T-helper 22 cell (primary cell): ENCODE data around the gene ADSS1.
"Not testable (repeated sequence)": the region's sequence is repeated elsewhere in the genome, so short reads cannot be mapped to it uniquely, and the experiment has no call there.

Source experiments
- DNase-seq: peaks from one replicate; pipeline ENCODE4 v3.0.0-alpha.2; 2020; ENCODE audit warnings: low read depth

The ADSS1 gene

DNA sequence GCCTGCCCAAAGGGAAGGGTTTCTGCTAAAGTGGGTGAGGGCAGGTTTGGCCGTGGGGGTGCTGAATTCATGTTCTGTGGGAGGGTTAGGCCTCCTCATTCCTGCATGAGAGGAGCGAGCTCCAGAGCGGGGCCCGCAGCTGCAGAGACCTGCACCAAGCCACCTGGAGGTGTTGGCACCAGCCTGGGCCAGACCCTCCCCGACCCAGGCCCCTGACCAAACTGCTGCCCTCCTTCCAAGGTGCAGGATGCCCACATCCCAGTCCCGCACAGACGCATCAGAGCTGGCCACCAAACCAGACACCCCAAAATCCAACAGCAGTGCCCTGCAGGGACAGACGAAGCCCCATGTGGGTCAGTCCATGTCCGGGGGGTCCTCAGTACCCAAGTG is 10.6 kb downstream of the ADSS1 start:
- no peak for DNase-seq

GRCh38 chr14:104734991-104735779 is 11.2 kb downstream of the ADSS1 start:
- no peak for DNase-seq

- DNase-seq, result no peak
Measured at GRCh38 chr14:104735830-104736642, 12.0 kb downstream of the ADSS1 start.

GRCh38 chr14:104738375-104739019 is 14.5 kb downstream of the ADSS1 start:
- no peak for DNase-seq

DNA sequence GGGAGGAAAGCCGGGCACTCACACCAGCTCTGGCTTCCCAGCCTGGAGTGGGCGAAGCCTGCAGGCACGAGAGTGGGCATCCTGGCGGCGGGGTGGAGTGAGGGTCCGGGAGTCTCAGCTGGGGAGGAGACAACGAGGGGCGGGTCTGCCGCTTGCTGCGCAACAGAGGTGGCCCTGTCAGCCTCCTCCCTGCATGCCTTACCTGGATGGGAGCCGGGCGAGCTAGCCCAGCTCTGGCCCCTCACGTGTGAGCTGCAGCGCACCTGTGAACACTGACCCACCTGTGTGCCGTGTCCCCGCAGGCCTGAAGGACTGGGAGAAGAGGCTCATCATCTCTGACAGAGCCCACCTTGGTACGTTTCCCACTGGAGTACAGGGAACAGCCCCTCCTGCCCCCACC is 15.0 kb downstream of the ADSS1 start:
- DNase-seq, result no peak

- no peak for DNase-seq
Measured at GRCh38 chr14:104739546-104740516, 15.8 kb downstream of the ADSS1 start.

GRCh38 chr14:104741108-104741802 is 17.2 kb downstream of the ADSS1 start:
- no peak for DNase-seq

- DNase-seq, result no peak
Measured at GRCh38 chr14:104741803-104742251, 17.8 kb downstream of the ADSS1 start.

DNA sequence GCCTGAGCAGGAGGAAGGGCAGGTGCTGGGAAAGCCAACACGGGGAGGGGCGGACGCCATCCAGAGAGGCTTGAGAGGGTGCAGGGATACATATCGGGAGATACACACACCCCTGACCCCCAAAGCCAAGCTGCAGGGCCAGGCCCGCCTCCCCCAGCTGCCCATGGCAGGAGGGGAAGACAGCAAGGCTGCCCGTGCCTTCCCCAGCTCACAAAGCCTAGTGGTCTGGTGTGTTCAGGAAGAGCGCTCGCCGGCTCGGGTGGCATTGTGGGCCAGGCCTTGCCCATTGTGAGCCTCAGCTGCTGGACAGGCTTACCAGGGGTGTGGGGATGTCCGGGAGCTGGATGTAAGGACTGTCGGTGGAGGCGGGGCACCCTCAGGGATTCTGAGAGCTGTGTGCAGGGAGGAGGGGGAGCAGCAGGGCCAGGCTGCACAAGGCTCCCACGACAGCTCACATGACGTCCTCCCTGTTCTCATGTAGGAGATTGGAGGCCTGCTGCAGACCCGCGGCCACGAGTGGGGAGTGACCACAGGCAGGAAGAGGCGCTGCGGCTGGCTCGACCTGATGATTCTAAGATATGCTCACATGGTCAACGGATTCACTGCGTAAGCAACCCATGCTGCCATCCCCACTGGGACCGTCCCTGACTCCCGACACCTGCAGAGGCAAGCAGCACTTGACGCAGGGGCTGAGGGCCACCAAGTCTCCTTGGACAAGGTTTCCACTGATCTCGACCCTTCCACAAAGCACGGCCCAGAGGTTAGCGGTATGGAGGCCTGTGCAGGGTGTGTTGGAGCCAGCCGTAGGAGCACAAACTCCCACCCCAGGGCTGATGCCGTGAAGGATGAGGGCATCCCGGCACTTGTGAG is 18.8 kb downstream of the ADSS1 start:
- DNase-seq, result no peak

- DNase-seq, result no peak
Measured at GRCh38 chr14:104743461-104744380, 19.7 kb downstream of the ADSS1 start.

- no peak for DNase-seq
Measured at GRCh38 chr14:104744484-104744883, 20.5 kb downstream of the ADSS1 start.

DNA sequence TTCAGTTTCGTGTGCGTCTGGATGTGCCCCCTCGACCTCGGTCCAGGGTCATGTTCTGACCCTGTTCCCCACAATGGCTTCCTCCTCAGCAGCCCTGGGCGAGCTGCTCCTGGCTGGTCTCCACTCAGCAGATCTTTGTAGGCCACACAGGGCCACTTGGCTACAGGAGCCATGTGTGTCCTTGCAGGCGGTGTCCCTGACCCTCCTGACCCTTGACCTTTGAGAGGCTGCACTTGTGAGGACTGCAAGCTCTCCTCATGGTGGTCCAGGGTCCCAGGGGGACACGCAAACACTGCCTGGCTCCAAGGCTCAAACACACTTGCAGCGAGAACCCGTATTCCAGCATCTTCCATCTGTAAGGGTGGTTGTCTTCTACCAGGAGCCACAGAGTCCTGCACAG is 21.4 kb downstream of the ADSS1 start:
- no peak for DNase-seq

DNA sequence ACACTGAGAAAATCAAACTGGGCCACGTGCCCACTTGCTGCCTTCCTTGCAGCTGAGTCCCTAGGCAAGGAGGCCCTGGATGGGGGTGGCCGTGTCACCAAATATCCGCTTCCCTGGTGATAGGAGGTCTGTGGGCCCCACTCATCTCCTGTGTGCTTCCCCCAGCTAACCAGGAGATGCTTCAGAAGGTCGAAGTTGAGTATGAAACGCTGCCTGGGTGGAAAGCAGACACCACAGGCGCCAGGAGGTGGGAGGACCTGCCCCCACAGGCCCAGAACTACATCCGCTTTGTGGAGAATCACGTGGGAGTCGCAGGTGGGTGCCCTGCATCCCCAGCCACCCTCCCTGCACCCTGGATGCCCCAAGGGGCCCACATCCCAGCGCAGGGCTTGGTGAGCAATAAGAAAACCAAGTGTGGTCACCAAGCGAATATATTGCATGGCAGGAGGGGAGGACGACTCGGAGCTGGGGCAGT is 22.1 kb downstream of the ADSS1 start:
- no peak for DNase-seq

DNA sequence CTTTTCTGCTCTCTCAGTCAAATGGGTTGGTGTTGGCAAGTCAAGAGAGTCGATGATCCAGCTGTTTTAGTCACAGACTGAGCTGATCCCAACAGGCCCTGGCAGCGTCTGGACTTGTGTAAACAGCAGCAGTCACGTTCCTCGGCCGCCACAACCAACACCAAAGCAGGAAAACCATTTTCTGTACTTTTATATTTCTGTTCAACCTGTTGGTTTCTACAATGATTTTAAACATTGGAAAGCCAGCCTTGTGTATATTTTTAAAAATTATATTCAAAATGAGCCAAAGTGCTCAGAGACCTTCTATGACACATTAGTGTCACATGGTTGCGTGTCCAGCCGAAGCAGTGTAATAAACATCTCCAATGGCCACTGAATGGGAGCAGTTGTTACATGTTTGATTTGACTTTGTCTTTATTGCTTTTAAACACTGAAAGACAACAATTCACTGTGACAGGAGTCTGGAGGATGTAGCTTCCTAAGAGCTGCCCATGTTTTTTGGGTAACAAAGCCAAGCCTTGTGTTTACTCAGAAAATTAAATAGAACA is 23.0 kb downstream of the ADSS1 start:
- no peak for DNase-seq

DNA sequence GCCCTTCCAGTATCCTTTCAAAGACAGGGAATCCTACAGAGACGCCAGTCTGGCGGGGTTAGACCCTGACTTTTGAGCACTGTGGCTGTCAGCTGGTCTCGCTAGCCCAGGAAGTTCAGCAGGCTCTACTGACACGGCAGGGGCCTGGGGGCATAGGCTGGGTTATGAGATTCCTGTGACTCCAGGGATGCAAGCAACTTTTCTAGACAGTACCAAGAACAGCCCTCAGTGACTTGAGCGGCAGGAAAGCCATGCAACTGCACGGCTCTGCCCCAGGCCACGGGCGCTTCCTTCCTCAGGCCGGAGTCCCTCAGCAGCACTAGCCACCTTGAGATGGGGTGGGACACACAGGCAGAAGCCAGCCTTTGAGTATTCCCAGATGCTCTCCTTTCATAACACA is 23.8 kb downstream of the ADSS1 start:
- no peak for DNase-seq

DNA sequence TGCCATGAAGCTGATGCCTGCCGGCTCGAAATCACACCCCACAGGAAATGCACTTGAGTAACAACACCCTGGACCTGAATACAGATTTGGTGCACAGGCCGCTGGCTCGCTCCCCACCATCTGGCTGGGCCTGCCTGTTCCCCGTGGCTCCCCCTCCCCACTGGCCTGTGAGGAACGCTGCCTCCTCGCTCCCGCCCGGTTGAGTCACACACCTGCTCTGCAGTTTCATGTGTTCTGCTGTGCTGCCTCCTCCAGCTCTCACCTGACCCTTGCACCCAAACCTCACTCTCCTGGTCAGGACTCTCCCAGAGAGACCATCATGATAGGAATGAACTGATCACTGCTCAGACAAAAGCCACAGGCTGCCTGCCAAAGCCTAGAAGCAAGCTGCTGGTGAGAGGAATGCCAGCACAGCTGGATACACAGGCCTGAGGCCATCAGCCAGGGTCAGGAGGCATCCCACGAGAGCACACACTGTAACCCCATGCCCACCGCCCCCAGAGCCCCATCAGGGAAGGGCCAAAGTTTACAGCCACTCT is 25.2 kb downstream of the ADSS1 start:
- no peak for DNase-seq

DNA sequence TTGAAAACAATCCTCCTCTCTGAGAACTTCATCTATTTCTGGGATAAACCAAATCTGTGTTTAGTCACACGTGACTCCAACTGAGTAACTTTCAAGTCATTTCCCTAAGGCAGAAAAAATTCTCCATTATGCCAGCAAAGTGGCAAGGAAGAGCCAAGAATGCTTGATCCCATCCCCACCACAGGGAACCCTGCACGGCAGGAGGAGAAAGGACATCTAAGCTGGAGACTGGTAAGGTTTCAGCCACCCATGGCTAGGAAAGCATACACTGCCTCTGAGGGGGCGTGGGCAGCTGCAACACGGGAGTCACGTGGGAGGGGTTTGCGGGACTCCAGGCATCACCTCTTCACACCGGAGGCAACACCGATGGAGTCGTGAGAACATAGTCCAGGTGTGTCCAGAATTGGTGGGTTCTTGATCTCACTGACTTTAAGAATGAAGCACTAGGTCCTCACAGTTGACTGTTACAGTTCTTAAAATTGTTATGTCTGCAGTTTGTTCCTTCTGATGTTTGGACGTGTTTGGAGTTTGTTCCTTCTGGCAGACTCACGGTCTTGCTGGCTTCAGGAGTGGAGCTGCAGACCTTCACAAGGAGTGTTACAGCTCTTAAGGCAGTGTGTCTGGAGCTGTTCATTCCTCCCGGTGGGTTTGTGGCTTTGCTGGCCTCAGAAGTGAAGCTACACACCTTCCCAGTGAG is 26.2 kb downstream of the ADSS1 start:
- no peak for DNase-seq

- DNase-seq, result not testable (repeated sequence)
Measured at GRCh38 chr14:104750753-104751057, 26.7 kb downstream of the ADSS1 start.
